Stimulated activated naive B cell treated with anti-CD40 and anti-IgM and Interleukin-4, amounts not matched to agents 10 μg/mL and 1 μg/mL and 100 μg/mL, for 72 hours (primary cell): ENCODE data around the gene TMEM98.
A peak's percentile ranks its signal among the peaks of the same experiment; 100 is the strongest.
"Not testable (repeated sequence)": the region's sequence is repeated elsewhere in the genome, so short reads cannot be mapped to it uniquely, and the experiment has no call there.

Source experiments
- ATAC-seq, 2 donors: fragments of 150-1000 bp; cut with Tn5 transposase; replicated peaks; 2 replicates each; pipeline ENCODE4 v1.10.0; 2021; ENCODE audit warnings: moderate library complexity in 1 of 2
- DNase-seq: peaks from one replicate; pipeline ENCODE4 v3.0.0; 2021
- H3K27ac Mint-ChIP-seq: one replicate; pipeline ENCODE4 v1.8.0; 2022; ENCODE audit warnings: mild to moderate bottlenecking, mixed read lengths
- H3K27me3 Mint-ChIP-seq, 2 donors: one replicate each; pipeline ENCODE4 v1.8.0; 2022; ENCODE audit warnings: mixed read lengths in 2 of 2
- H3K36me3 Mint-ChIP-seq, 2 donors: one replicate each; pipeline ENCODE4 v1.8.0; 2022; ENCODE audit warnings: mixed read lengths in 2 of 2, mild to moderate bottlenecking in 1 of 2
- H3K4me1 Mint-ChIP-seq, 2 donors: one replicate each; pipeline ENCODE4 v1.8.0; 2022; ENCODE audit warnings: mixed read lengths in 2 of 2, mild to moderate bottlenecking in 1 of 2
- H3K4me3 Mint-ChIP-seq, 2 donors: one replicate each; pipeline ENCODE4 v1.8.0; 2022; ENCODE audit warnings: mild to moderate bottlenecking in 2 of 2, mixed read lengths in 2 of 2, moderate library complexity in 1 of 2
- H3K9me3 Mint-ChIP-seq, 2 donors: one replicate each; pipeline ENCODE4 v1.8.0; 2022; ENCODE audit warnings: mixed read lengths in 2 of 2, mild to moderate bottlenecking in 1 of 2

TMEM98 gene

GRCh38 chr17:32962320-32962711 is 34.4 kb downstream of the TMEM98 start:
- Mint-ChIP-seq H3K9me3 (no peaks in the 10 kb centered on the region), H3K36me3 (no peaks in the 10 kb centered on the region), H3K4me3 (no peak overlapping the region), H3K4me1 (no peaks in the 10 kb centered on the region), H3K27ac (no peak overlapping the region), H3K27me3 (peaks cover 34 to 50% of the 10 kb centered on the region in 2 donors)
- no peak for ATAC-seq
- no peak for DNase-seq

- no peaks in the 10 kb centered on the region for H3K4me1 Mint-ChIP-seq
- peaks cover 27 to 38% of the 10 kb centered on the region in 2 donors for H3K27me3 Mint-ChIP-seq
- H3K4me3 Mint-ChIP-seq, result no peak overlapping the region
- no peak for DNase-seq
- no peak for ATAC-seq
- H3K9me3 Mint-ChIP-seq, result no peaks in the 10 kb centered on the region
- H3K27ac Mint-ChIP-seq, result no peak overlapping the region
- H3K36me3 Mint-ChIP-seq, result no peaks in the 10 kb centered on the region
These were observed 36.6 kb downstream of the TMEM98 start for GRCh38 chr17:32964541-32964940.

- not testable (repeated sequence) for H3K4me3 Mint-ChIP-seq, H3K27me3 Mint-ChIP-seq, H3K4me1 Mint-ChIP-seq, H3K9me3 Mint-ChIP-seq, ATAC-seq, DNase-seq, H3K36me3 Mint-ChIP-seq, H3K27ac Mint-ChIP-seq
These were observed 41.3 kb downstream of the TMEM98 start for GRCh38 chr17:32969231-32969630.

- H3K4me1 Mint-ChIP-seq, result no peaks in the 10 kb centered on the region
- H3K27ac Mint-ChIP-seq, result no peak overlapping the region
- peaks cover 0 to 5% of the 10 kb centered on the region in 2 donors for H3K27me3 Mint-ChIP-seq
- ATAC-seq, result no peak
- no peaks in the 10 kb centered on the region for H3K36me3 Mint-ChIP-seq
- no peak overlapping the region for H3K4me3 Mint-ChIP-seq
- peaks cover 0 to 2% of the 10 kb centered on the region in 2 donors for H3K9me3 Mint-ChIP-seq
- no peak for DNase-seq
These were observed 42.3 kb downstream of the TMEM98 start for GRCh38 chr17:32970281-32970680.

- Mint-ChIP-seq H3K27ac (no peak overlapping the region), H3K4me1 (no peaks in the 10 kb centered on the region), H3K36me3 (no peaks in the 10 kb centered on the region), H3K27me3 (peaks cover 0 to 3% of the 10 kb centered on the region in 2 donors), H3K9me3 (peaks cover 0 to 2% of the 10 kb centered on the region in 2 donors), H3K4me3 (no peak overlapping the region)
- ATAC-seq, result peak; percentile 29 to 31
- no peak for DNase-seq
These were observed 43.2 kb downstream of the TMEM98 start for GRCh38 chr17:32971171-32971570.

- Mint-ChIP-seq H3K4me1 (no peaks in the 10 kb centered on the region), H3K4me3 (no peak overlapping the region), H3K9me3 (peaks cover 0 to 3% of the 10 kb centered on the region in 2 donors), H3K27me3 (peaks cover 7 to 12% of the 10 kb centered on the region in 2 donors), H3K36me3 (no peaks in the 10 kb centered on the region), H3K27ac (no peak overlapping the region)
- DNase-seq (no peak), ATAC-seq (no peak)
These were observed 48.2 kb downstream of the TMEM98 start for GRCh38 chr17:32976131-32976530.

- H3K4me1 Mint-ChIP-seq, result no peaks in the 10 kb centered on the region
- no peaks in the 10 kb centered on the region for H3K36me3 Mint-ChIP-seq
- H3K27ac Mint-ChIP-seq, result no peak overlapping the region
- peaks cover 0 to 3% of the 10 kb centered on the region in 2 donors for H3K9me3 Mint-ChIP-seq
- H3K4me3 Mint-ChIP-seq, result no peak overlapping the region
- ATAC-seq (no peak), DNase-seq (no peak)
- H3K27me3 Mint-ChIP-seq, result peaks cover 7 to 12% of the 10 kb centered on the region in 2 donors
These were observed 48.7 kb downstream of the TMEM98 start for GRCh38 chr17:32976605-32977004.

GRCh38 chr17:32980230-32980629 is 52.3 kb downstream of the TMEM98 start:
- Mint-ChIP-seq H3K27me3 (peaks cover 12 to 25% of the 10 kb centered on the region in 2 donors), H3K4me1 (no peaks in the 10 kb centered on the region), H3K27ac (no peak overlapping the region), H3K4me3 (no peak overlapping the region), H3K36me3 (peaks cover 0 to 5% of the 10 kb centered on the region in 2 donors), H3K9me3 (peaks cover 11 to 17% of the 10 kb centered on the region in 2 donors)
- no peak for ATAC-seq
- DNase-seq, result no peak

- not testable (repeated sequence) for H3K27ac Mint-ChIP-seq
These were observed 53.7 kb downstream of the TMEM98 start for GRCh38 chr17:32981611-32982010.

GRCh38 chr17:32985050-32985756 is 57.2 kb downstream of the TMEM98 start:
- no peak for ATAC-seq
- Mint-ChIP-seq H3K9me3 (peaks cover 26 to 32% of the 10 kb centered on the region in 2 donors), H3K27me3 (peaks cover 7 to 18% of the 10 kb centered on the region in 2 donors), H3K4me3 (no peak overlapping the region), H3K27ac (no peak overlapping the region), H3K4me1 (no peaks in the 10 kb centered on the region), H3K36me3 (peaks cover 0 to 8% of the 10 kb centered on the region in 2 donors)
- DNase-seq, result no peak

More at GRCh38 chr17:32981611-32982010, 53.7 kb downstream of the TMEM98 start:
- not testable (repeated sequence) for ATAC-seq, H3K4me1 Mint-ChIP-seq, H3K4me3 Mint-ChIP-seq, H3K36me3 Mint-ChIP-seq, DNase-seq
- Mint-ChIP-seq H3K9me3 (peaks cover 12 to 17% of the 10 kb centered on the region in 2 donors), H3K27me3 (peaks cover 12 to 25% of the 10 kb centered on the region in 2 donors)

- not testable (repeated sequence) for H3K27ac Mint-ChIP-seq, ATAC-seq, H3K4me1 Mint-ChIP-seq, DNase-seq, H3K4me3 Mint-ChIP-seq, H3K36me3 Mint-ChIP-seq
- peaks cover 19 to 25% of the 10 kb centered on the region in 2 donors for H3K9me3 Mint-ChIP-seq
- peaks cover 9 to 24% of the 10 kb centered on the region in 2 donors for H3K27me3 Mint-ChIP-seq
These were observed 59.5 kb downstream of the TMEM98 start for GRCh38 chr17:32987453-32987805.

- H3K4me1 Mint-ChIP-seq, DNase-seq, H3K27ac Mint-ChIP-seq, H3K4me3 Mint-ChIP-seq, H3K36me3 Mint-ChIP-seq, ATAC-seq: not testable (repeated sequence)
- Mint-ChIP-seq H3K27me3 (peaks cover 9 to 24% of the 10 kb centered on the region in 2 donors), H3K9me3 (peaks cover 16 to 22% of the 10 kb centered on the region in 2 donors)
These were observed 59.9 kb downstream of the TMEM98 start for GRCh38 chr17:32987868-32988267.

- no peak for DNase-seq
- Mint-ChIP-seq H3K36me3 (peaks cover 0 to 3% of the 10 kb centered on the region in 2 donors), H3K27me3 (peaks cover 9 to 21% of the 10 kb centered on the region in 2 donors), H3K4me1 (no peaks in the 10 kb centered on the region), H3K4me3 (no peak overlapping the region), H3K27ac (no peak overlapping the region), H3K9me3 (peaks cover 16 to 19% of the 10 kb centered on the region in 2 donors)
- ATAC-seq, result no peak
These were observed 60.6 kb downstream of the TMEM98 start for GRCh38 chr17:32988481-32989101.

- H3K4me1 Mint-ChIP-seq, result no peaks in the 10 kb centered on the region
- DNase-seq (no peak), ATAC-seq (no peak)
- no peak overlapping the region for H3K4me3 Mint-ChIP-seq
- peaks cover 0 to 3% of the 10 kb centered on the region in 2 donors for H3K36me3 Mint-ChIP-seq
- peaks cover 17 to 19% of the 10 kb centered on the region in 2 donors for H3K27me3 Mint-ChIP-seq
- H3K9me3 Mint-ChIP-seq, result peaks cover 12 to 15% of the 10 kb centered on the region in 2 donors
- no peak overlapping the region for H3K27ac Mint-ChIP-seq
These were observed 64.5 kb downstream of the TMEM98 start for GRCh38 chr17:32992321-32993033.
